HG03571 (cell line): ENCODE results near the gene CD58.

Experiments
- ATAC-seq: cut with Tn5 transposase; IDR thresholded peaks from one replicate; pipeline ENCODE4 v1.9.1; 2021; ENCODE audit not compliant: unreplicated experiment

The CD58 gene

GRCh38 chr1:116511459-116512019, 59.3 kb downstream of the CD58 start:
- ATAC-seq: no peak

- ATAC-seq: no peak
These were observed 60.5 kb downstream of the CD58 start for GRCh38 chr1:116510361-116510760.

DNA sequence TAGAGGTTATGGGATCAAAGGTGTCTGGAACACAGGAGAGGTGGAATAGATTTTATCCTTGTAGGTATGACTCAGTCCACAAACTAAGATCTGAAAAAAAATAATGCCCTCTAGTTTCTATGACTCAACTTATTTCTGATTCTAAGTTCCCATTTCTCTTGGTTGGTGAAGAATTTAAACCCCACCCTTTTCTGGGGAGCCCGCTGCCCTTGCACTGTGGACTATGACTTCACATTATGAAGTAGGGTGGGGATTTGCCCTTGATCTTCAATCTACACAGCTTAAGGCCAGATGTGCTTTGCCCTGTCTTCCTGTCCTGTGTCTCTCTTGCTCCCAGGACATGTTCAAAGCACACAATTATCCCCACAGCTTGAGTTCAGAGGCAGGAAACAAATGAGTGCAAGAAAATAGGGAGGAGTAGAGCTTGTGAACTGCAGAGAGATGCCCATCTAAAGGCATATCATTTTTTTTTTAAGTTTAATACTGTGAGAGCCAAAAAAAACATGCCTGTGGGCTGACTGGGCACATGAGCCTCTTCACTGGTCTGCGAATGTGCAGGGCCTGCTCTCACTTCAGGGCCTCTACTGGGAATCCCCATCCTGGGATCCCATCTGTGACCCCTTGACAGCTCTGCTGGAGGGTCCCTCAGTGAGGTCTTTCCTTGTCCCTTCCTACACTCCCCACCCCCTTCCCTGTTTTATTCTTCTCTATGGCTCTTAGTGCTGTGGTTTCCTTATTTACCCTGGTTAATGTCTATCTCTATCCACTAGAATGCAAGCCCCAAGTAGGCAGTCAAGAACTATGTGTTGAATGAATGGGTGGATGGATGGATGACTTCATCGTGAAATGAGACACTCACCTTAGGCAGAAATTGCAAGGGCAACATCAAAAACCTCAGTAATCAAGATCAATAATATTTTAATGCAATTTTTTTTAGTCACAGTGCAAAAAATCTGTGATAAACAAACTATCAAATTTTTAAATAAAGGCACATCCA, 61.5 kb downstream of the CD58 start:
- peak; percentile 32 for ATAC-seq

GRCh38 chr1:116508085-116508983, 62.5 kb downstream of the CD58 start:
- no peak for ATAC-seq

- ATAC-seq: no peak
These were observed 63.2 kb downstream of the CD58 start for GRCh38 chr1:116507631-116508030.

- no peak for ATAC-seq
These were observed 64.5 kb downstream of the CD58 start for GRCh38 chr1:116506132-116507004.

DNA sequence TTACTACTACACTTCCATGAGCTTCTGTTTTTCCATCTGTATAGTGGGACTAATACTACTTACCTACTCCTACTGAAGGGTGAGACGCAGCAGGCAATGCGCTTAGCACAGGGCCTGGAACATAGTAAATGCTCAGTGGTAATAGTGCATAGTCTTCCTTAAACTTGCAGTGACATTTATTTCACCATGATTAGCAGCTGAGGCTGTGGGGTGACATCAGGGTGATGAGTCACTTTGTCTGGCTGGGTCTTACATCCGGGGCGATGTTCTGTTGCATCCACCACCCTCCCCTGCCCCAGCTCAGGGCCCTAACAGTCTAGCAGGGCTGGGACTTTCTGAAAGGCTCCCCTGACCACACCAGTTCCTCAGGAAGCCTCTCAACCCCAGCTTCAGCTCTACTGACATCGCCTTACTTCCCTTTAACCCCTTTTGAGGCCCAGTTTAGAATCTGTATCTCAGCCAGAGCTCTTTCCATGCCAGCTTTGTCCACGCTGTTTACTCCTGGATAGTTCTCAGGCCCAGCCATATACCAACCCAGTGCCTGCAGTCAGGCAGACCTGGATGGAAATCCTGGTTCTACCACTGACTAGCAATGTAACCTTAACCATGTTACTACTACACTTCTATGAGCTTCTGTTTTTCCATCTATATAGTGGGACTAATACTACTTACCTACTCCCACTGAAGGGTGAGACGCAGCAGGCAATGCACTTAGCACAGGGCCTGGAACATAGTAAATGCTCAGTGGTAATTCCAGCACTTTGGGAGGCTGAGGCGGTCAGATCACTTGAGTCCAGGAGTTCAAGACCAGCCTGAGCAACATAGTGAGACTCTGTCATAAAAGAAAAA, 66.3 kb downstream of the CD58 start:
- peak; percentile 87 for ATAC-seq

DNA sequence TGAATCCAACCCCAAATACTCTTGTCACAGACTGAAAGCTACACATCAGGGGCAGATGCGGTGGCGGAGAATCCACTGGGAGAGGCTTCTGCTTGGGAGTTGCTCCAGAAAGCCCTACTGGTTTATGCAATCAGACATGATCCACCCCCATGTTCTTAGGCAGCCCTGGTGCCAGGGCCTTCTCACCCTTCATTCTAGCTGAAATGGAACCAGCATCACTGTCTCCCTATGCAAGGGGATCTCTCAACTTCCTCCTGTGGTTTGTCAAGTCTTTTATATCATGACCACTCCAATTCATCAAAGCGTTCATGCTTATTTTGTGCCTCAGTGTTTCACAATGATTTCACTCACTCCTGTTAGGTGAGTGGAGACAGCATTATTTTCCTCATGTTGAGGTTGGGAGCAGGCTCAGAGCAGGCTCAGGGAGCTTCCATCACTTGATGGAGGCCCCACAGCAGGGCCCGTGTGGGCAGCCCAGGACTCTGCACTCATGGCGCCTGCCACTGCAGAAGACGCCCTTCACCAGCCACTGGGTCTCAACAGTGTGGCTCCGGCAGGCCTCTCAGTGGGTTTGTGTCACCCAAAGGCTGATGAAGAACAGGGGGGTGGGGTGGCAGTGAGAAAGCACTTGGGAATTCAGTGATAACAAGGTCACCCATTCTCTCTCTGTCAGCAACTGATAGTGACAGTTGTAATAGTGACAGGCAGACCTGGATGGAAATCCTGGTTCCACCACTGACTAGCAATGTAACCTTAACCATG, 67.1 kb downstream of the CD58 start:
- ATAC-seq: no peak

- ATAC-seq: no peak
These were observed 68.0 kb downstream of the CD58 start for GRCh38 chr1:116502671-116503314.

GRCh38 chr1:116501870-116502244, 69.0 kb downstream of the CD58 start:
- ATAC-seq: no peak

GRCh38 chr1:116501125-116501869, 69.5 kb downstream of the CD58 start:
- ATAC-seq: no peak

DNA sequence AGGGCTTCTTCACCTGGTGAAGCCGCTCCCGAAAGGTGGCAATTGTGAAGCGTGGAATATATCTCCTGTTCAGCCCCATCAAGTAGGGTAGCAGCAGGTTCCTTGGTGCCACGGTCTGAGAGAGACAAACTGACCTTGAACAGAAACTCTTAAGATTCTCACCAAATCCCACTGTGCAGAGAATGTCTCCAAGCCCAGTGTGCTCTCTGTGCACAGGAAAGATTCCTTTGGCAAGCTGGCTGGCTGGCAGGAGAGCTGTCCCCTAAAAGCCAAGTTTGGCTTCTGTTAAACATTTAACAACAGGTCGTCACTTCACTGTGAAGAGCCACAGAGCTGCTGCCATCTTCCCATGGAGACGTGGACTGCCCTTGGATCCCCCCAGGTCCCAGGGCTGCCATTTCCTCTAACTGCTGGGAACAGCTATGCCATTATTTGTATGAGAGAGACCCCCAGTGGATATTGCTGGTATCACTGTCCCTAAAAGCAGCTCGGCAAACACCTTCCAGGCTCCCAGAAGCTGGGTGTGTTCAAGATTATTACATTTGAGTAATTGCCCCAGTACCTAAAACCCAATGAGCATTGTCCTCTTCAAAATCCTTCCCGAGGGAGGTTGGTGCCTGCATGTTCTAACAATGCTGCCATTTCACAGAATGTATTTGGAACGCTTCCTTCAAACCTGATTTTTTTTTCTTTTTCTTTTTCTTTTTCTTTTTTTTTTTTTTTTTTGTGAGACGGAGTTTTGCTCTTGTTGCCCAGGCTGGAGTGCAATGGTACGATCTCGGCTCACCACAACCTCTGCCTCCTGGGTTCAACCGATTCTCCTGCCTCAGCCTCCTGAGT, 71.8 kb downstream of the CD58 start:
- ATAC-seq: no peak

DNA sequence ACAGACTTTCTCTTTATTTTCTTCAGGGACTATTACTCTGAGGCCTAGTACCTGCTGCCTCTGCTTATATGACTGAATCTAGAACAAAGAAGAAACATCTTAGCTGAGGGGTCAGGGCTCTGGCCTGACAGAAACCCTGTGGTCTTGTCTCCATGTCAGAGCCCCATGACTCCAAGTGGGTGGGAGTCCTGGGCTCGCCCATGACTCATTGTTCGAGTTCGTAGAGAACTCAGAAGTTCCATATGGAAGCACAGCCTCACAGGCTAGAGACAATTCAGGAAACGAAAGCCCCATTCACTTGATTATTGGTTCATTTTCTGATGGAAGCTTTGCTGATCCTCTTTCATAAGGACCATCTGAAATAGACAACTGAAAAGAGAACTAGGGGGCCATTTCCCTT, 73.2 kb downstream of the CD58 start:
- no peak for ATAC-seq

DNA sequence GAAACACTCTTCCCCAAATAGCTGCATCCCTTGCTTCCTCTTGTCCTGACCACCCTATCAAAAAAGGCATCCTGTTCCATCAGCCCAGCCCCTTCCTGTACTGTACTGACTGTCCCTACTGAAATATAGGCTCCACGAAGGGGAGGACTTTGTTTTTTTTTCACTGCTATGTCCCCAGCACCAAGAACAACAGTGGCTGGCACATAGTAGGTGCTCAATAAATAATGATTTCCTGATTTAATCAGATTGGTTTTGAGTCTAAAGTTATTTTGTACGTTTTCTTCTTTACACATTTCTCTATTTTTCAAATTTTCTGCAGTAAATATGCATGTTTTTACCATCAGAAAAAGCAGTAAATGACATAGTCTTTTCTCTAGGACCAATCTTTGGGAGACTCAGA, 73.9 kb downstream of the CD58 start:
- no peak for ATAC-seq

- no peak for ATAC-seq
These were observed 74.4 kb downstream of the CD58 start for GRCh38 chr1:116496380-116496779.

DNA sequence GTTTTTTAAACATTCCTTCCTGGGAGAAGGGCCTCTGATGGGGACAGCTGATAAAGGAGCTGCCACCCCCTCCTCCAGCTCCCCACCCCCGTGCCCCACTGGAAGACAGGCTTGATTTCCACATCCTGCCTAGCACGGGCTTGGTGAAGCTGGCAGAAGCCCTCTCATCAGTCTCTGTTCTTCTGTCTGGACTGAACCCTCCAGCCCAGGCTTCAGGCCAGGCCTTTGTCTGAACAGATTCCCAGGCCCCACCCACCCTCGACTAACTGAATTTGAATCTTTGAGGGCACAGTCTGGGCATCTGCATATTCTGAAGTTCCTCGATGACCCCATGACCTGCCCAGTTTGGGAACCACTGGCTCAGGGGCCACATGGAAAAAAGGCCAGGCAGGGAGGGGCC, 75.3 kb downstream of the CD58 start:
- ATAC-seq: no peak

DNA sequence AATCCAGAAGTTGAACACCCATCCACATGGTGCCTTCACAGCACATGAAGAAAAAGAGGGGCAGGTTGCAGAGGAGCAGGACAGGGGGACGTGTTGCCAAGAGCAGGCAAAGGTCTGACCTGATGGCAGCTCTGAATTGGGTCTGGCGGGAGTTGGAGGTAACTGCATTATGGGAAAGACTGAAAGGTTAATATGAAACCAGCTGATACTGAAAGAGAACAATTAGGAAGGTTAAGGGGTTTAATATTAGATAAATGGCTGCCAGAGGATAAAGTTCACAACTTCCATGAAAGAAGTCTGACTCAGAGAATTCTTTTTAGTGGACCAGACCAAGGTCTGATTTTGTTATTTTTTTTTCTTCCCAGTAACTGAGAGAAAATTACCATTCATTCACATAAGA, 76.1 kb downstream of the CD58 start:
- no peak for ATAC-seq
